ENCODE data around the gene CPA3. TPM values are rescaled to one million over a fixed set of nuclear protein-coding genes. Genes with fewer than 3 reads are reported as not detected.

Gene CPA3
- total RNA-seq, 1 donor from 2014 or later, result not detected

DNA sequence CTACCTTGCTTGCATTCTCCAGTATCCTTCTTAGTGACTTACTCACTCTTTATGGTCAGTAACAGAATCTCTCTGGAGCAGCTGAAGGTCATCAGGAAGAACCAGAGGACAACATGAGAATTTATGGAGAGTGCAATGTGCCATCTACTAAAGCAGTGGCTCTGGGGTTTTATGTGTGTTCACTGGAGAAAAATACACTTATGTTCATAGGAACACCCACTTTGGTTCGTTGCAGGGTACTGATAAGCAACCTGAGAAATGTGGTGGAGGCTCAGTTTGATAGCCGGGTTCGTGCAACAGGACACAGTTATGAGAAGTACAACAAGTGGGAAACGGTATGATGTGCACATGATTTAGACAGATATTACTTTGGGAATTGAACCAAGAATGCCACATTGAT, 24.6 kb upstream of the CPA3 start:
- intact Hi-C loops (cut with micrococcal nuclease), result no loop called here
- no peak overlapping the region for H3K27ac Mint-ChIP-seq
- no peaks in the 10 kb centered on the region for H3K9me3 Mint-ChIP-seq
- no peak overlapping the region for H3K4me3 Mint-ChIP-seq (ENCODE audit: low read depth)
- no peak for DNase-seq (ENCODE audit: low spot score)
- H3K27me3 Mint-ChIP-seq (ENCODE audit: low read depth), result no peaks in the 10 kb centered on the region
- no peaks in the 10 kb centered on the region for H3K36me3 Mint-ChIP-seq (ENCODE audit: low read depth)
- no peaks in the 10 kb centered on the region for H3K4me1 Mint-ChIP-seq (ENCODE audit: low read depth)

- H3K4me3 Mint-ChIP-seq (ENCODE audit: low read depth), result no peak overlapping the region
- DNase-seq (ENCODE audit: low spot score), result no peak
- no peaks in the 10 kb centered on the region for H3K36me3 Mint-ChIP-seq (ENCODE audit: low read depth)
- H3K9me3 Mint-ChIP-seq, result no peaks in the 10 kb centered on the region
- no peak overlapping the region for H3K27ac Mint-ChIP-seq
- H3K4me1 Mint-ChIP-seq (ENCODE audit: low read depth), result no peaks in the 10 kb centered on the region
- H3K27me3 Mint-ChIP-seq (ENCODE audit: low read depth), result no peaks in the 10 kb centered on the region
- intact Hi-C loops (cut with micrococcal nuclease), result no loop called here
Measured at GRCh38 chr3:148845756-148846395, 19.2 kb upstream of the CPA3 start.

DNA sequence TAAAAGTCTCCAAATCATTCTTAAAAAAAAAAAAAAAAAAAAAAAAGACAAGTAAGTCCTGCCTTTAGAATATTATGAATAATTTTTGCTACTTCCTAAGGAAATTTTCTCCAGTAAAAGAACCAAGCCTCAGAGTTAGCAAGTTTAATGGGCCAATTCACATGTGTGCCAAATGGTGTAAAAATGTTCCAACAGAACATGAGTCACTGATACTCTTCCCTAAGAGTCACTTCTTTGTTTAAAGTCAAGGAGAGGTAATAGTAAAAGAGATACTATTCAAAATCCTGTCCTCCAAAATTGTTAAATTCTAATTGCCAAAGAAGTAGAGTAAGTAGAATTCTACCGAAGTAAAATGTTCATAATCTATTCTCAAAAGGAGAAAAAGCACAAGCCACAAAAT, 17.7 kb upstream of the CPA3 start:
- Mint-ChIP-seq H3K4me1 (ENCODE audit: low read depth) (no peaks in the 10 kb centered on the region), H3K9me3 (no peaks in the 10 kb centered on the region), H3K27me3 (ENCODE audit: low read depth) (no peaks in the 10 kb centered on the region), H3K27ac (no peak overlapping the region), H3K36me3 (ENCODE audit: low read depth) (no peaks in the 10 kb centered on the region), H3K4me3 (ENCODE audit: low read depth) (no peak overlapping the region)
- intact Hi-C loops (cut with micrococcal nuclease), result no loop called here
- no peak for DNase-seq (ENCODE audit: low spot score)

GRCh38 chr3:148848410-148848809, 16.7 kb upstream of the CPA3 start:
- intact Hi-C loops (cut with micrococcal nuclease), result no loop called here
- no peak for DNase-seq (ENCODE audit: low spot score)
- H3K9me3 Mint-ChIP-seq, result no peaks in the 10 kb centered on the region
- no peaks in the 10 kb centered on the region for H3K4me1 Mint-ChIP-seq (ENCODE audit: low read depth)
- no peaks in the 10 kb centered on the region for H3K36me3 Mint-ChIP-seq (ENCODE audit: low read depth)
- no peak overlapping the region for H3K4me3 Mint-ChIP-seq (ENCODE audit: low read depth)
- H3K27me3 Mint-ChIP-seq (ENCODE audit: low read depth), result no peaks in the 10 kb centered on the region
- H3K27ac Mint-ChIP-seq, result no peak overlapping the region

DNA sequence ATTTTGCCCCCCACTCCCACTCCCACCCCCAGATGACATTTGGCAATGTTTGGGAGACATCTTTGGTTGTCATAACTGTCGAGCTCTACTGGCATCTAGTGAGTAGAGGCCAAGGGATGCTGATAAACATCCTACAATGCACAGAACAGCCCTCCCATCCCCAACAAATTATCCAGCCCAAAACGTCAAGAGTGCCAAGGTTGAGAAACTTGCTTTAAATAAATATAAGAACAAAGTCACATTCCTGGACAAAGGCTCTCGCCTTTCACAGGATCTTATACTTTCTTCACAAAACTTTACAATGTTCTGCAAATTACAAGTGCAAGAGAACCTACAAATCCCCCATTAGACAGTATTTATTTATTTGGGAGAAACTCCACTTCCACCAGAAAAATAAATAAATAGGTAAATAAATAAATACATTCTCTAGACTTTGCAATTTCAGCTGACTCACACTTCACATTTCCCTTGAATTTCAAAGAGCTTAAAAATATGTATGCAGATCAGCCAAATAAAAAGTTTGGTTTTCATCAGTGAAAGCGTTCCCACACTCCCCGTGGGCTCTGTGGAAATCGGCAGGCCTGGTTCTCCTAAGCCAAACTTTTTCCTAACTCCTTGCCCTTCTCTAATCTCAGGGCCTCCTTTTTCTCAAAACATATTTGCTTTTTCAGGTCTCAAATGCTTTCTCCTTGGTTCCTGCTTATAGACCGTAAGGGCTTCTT, 12.7 kb upstream of the CPA3 start:
- H3K4me1 Mint-ChIP-seq (ENCODE audit: low read depth), result no peaks in the 10 kb centered on the region
- no peak overlapping the region for H3K4me3 Mint-ChIP-seq (ENCODE audit: low read depth)
- no peak for DNase-seq (ENCODE audit: low spot score)
- no peak overlapping the region for H3K27ac Mint-ChIP-seq
- H3K36me3 Mint-ChIP-seq (ENCODE audit: low read depth), result no peaks in the 10 kb centered on the region
- intact Hi-C loops (cut with micrococcal nuclease), result no loop called here
- H3K27me3 Mint-ChIP-seq (ENCODE audit: low read depth), result no peaks in the 10 kb centered on the region
- no peaks in the 10 kb centered on the region for H3K9me3 Mint-ChIP-seq

GRCh38 chr3:148853076-148853475, 12.0 kb upstream of the CPA3 start:
- H3K36me3 Mint-ChIP-seq (ENCODE audit: low read depth), result no peaks in the 10 kb centered on the region
- H3K9me3 Mint-ChIP-seq, result no peaks in the 10 kb centered on the region

GRCh38 chr3:148854061-148854460, 11.0 kb upstream of the CPA3 start:
- DNase-seq (ENCODE audit: low spot score), result no peak
- Mint-ChIP-seq H3K27ac (no peak overlapping the region), H3K4me3 (ENCODE audit: low read depth) (no peak overlapping the region), H3K4me1 (ENCODE audit: low read depth) (no peaks in the 10 kb centered on the region), H3K36me3 (ENCODE audit: low read depth) (no peaks in the 10 kb centered on the region), H3K9me3 (no peaks in the 10 kb centered on the region), H3K27me3 (ENCODE audit: low read depth) (no peaks in the 10 kb centered on the region)
- intact Hi-C loops (cut with micrococcal nuclease), result no loop called here

More at GRCh38 chr3:148853076-148853475, 12.0 kb upstream of the CPA3 start:
- intact Hi-C loops (cut with micrococcal nuclease), result no loop called here
- Mint-ChIP-seq H3K27me3 (ENCODE audit: low read depth) (no peaks in the 10 kb centered on the region), H3K4me1 (ENCODE audit: low read depth) (no peaks in the 10 kb centered on the region), H3K4me3 (ENCODE audit: low read depth) (no peak overlapping the region), H3K27ac (no peak overlapping the region)
- no peak for DNase-seq (ENCODE audit: low spot score)

DNA sequence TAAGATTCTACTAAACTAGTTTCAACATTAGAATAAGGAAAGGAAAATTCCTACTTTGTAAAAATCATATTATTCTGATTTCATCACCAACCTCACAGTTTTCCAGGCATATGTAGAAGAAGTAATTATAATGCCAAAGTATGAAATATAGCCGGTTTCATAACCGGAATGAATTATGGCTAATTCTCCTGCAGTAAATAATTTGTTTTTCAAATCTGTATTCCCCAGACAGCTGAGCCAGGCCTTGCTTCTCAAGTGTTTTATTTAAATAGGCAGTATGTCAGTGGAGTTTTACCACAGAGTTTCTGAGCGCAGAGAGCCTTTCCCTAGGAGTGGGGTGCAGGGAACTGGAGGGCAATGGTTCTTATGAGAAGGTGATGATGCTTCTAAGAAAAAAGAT, 8.7 kb upstream of the CPA3 start:
- no peaks in the 10 kb centered on the region for H3K9me3 Mint-ChIP-seq
- no peaks in the 10 kb centered on the region for H3K27me3 Mint-ChIP-seq (ENCODE audit: low read depth)
- no peaks in the 10 kb centered on the region for H3K36me3 Mint-ChIP-seq (ENCODE audit: low read depth)
- intact Hi-C loops (cut with micrococcal nuclease), result no loop called here
- DNase-seq (ENCODE audit: low spot score), result no peak
- H3K4me3 Mint-ChIP-seq (ENCODE audit: low read depth), result no peak overlapping the region
- H3K27ac Mint-ChIP-seq, result no peak overlapping the region
- no peaks in the 10 kb centered on the region for H3K4me1 Mint-ChIP-seq (ENCODE audit: low read depth)

- no peak overlapping the region for H3K27ac Mint-ChIP-seq
- H3K9me3 Mint-ChIP-seq, result no peaks in the 10 kb centered on the region
- H3K4me1 Mint-ChIP-seq (ENCODE audit: low read depth), result peaks cover 2% of the 10 kb centered on the region
- H3K36me3 Mint-ChIP-seq (ENCODE audit: low read depth), result no peaks in the 10 kb centered on the region
- DNase-seq (ENCODE audit: low spot score), result no peak
- no peak overlapping the region for H3K4me3 Mint-ChIP-seq (ENCODE audit: low read depth)
- peaks cover 3% of the 10 kb centered on the region for H3K27me3 Mint-ChIP-seq (ENCODE audit: low read depth)
- intact Hi-C loops (cut with micrococcal nuclease), result no loop called here
Measured at GRCh38 chr3:148857316-148857715, 7.8 kb upstream of the CPA3 start.

GRCh38 chr3:148861277-148861869, 3.7 kb upstream of the CPA3 start:
- H3K27ac Mint-ChIP-seq, result no peak overlapping the region

DNA sequence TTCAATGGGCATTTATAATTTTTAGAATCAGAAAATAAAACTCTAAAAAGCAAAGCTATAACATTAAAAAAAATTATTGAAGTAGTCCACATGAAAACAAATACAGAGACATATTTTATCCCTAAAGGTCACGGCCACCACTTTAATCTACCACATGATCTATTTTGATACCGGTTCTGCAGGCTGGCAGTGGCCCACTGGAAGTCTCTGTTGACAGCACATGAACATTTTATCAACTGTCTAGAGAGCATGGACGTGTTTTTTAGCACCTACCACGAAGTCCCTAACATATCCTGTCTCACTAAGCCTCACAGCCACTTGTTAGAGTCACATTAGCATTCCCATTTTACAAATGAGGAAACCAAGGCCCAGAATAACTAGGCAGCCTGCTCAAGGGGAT, 1.8 kb upstream of the CPA3 start:
- no peak for DNase-seq (ENCODE audit: low spot score)
- H3K4me1 Mint-ChIP-seq (ENCODE audit: low read depth), result peaks cover 2% of the 10 kb centered on the region
- H3K4me3 Mint-ChIP-seq (ENCODE audit: low read depth), result no peak overlapping the region
- no peaks in the 10 kb centered on the region for H3K36me3 Mint-ChIP-seq (ENCODE audit: low read depth)
- H3K27ac Mint-ChIP-seq, result no peak overlapping the region
- peaks cover 14% of the 10 kb centered on the region for H3K27me3 Mint-ChIP-seq (ENCODE audit: low read depth)
- H3K9me3 Mint-ChIP-seq, result no peaks in the 10 kb centered on the region
- intact Hi-C loops (cut with micrococcal nuclease), result no loop called here

More at GRCh38 chr3:148861277-148861869, 3.7 kb upstream of the CPA3 start:
- peaks cover 9% of the 10 kb centered on the region for H3K27me3 Mint-ChIP-seq (ENCODE audit: low read depth)
- H3K9me3 Mint-ChIP-seq, result no peaks in the 10 kb centered on the region
- no peaks in the 10 kb centered on the region for H3K36me3 Mint-ChIP-seq (ENCODE audit: low read depth)
- peaks cover 2% of the 10 kb centered on the region for H3K4me1 Mint-ChIP-seq (ENCODE audit: low read depth)
- no peak for DNase-seq (ENCODE audit: low spot score)
- H3K4me3 Mint-ChIP-seq (ENCODE audit: low read depth), result no peak overlapping the region
- intact Hi-C loops (cut with micrococcal nuclease), result loop anchor here (1.0 kb wide), 3 partner anchors 82 to 412 kb away; no protein-coding TSS in a partner anchor

DNA sequence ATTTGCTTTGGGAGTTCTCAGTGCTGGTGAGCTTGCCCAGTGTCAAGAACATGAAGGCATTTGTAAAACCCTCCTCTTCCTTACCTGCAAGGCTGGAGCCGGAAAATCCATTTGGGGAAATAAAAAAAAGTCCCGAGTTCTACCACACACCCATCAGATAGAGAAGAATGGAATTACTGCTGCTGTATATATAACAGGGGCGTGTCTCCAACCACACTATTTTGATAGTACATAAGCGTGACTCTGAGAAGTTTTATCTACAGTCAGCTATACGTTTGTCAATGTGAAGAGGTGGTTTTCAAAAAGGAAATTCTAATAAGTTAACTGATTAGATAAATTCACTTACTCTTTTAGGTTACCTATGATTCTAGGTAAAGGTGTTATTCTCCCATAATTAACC, 1.3 kb upstream of the CPA3 start:
- H3K4me3 Mint-ChIP-seq (ENCODE audit: low read depth), result no peak overlapping the region
- no peaks in the 10 kb centered on the region for H3K36me3 Mint-ChIP-seq (ENCODE audit: low read depth)
- intact Hi-C loops (cut with micrococcal nuclease), result no loop called here
- DNase-seq (ENCODE audit: low spot score), result no peak
- peaks cover 14% of the 10 kb centered on the region for H3K27me3 Mint-ChIP-seq (ENCODE audit: low read depth)
- H3K4me1 Mint-ChIP-seq (ENCODE audit: low read depth), result peaks cover 2% of the 10 kb centered on the region
- no peak overlapping the region for H3K27ac Mint-ChIP-seq
- no peaks in the 10 kb centered on the region for H3K9me3 Mint-ChIP-seq

DNA sequence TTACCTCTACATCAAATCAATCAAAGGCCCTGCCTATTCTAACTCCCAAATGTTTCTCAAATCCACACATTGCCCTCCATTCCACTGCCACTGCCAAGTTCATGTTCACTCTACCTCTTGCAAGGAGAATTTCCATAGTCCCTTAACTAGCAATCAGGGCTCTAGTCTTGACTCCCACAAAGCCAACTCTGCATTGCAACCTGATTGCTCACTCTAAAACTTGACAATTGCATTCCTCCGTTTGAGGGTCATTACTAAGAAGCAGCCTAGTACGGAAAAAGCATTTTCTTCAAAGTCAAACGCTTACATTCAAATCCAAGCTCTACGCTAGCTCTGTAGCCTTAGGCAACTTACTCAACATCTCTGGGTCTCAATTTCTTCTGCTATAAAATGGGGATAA, 1.2 kb downstream of the CPA3 start:
- intact Hi-C loops (cut with micrococcal nuclease), result no loop called here
- peaks cover 17% of the 10 kb centered on the region for H3K27me3 Mint-ChIP-seq (ENCODE audit: low read depth)
- no peaks in the 10 kb centered on the region for H3K36me3 Mint-ChIP-seq (ENCODE audit: low read depth)
- no peak for DNase-seq (ENCODE audit: low spot score)
- H3K9me3 Mint-ChIP-seq, result no peaks in the 10 kb centered on the region
- no peak overlapping the region for H3K4me3 Mint-ChIP-seq (ENCODE audit: low read depth)
- H3K4me1 Mint-ChIP-seq (ENCODE audit: low read depth), result peaks cover 2% of the 10 kb centered on the region
- no peak overlapping the region for H3K27ac Mint-ChIP-seq
